ENCODE measurements around the gene LIX1.

DNA sequence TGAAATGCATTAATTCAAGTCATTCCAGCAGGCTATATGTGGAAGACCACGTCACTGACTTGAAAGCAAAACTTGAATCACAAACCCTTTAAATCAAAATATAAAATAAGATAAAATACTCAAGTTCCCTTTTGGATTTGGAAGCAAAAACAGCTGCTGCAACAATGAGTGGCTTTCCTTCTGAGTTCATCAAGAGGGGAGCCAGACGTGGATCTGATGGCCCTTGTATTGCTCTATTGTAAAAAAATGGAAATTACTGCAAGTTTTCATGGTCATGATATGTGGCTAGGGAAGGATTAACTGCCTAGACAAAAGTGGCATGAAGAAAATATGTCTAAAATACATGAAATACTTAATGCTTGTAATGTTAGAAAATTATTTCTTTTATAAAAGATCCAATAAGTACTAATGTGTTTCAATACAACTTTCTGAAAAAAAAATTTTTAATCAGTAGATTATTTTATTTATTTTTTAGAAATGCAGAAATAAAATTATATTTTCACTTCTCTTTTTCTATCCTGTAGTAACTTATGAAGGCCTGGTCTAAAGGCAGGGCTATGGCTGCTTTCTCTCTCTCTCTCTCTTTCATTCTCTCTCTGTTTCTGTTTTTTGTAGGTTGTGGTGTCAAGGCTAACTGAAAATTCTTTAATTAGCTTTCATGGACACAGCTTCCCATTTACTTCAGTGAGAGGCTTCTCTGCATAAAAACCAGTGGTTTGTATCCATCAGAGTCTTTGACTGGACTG lies 24.0 kb downstream of the LIX1 start:
- TF ChIP-seq CTCF (IDR thresholded peaks at IDR 0.05) (no peak), POLR2A (IDR thresholded peaks at IDR 0.05) (no peak)
